Heart left ventricle (tissue), 16 donors: ENCODE data around the gene COL1A1. TPM values are rescaled to one million over a fixed set of nuclear protein-coding genes. Genes with fewer than 3 reads are reported as not detected.
A peak's percentile ranks its signal among the peaks of the same experiment; 100 is the strongest.

Source experiments
- ATAC-seq, 4 donors: fragments of 200-7000 bp; cut with Tn5 transposase; one replicate each; pipeline ENCODE4 v1.9.1; 2020 to 2022; ENCODE audit warnings: moderate library complexity in 4 of 4, mild to moderate bottlenecking in 3 of 4, moderate number of reproducible peaks in 1 of 4
- DNase-seq, 5 donors: peaks; one replicate each; pipeline ENCODE4 v3.0.0-alpha.2; 2020
- H3K27ac ChIP-seq, 12 donors: fragments of 200-600 bp; sonication (generic) in 4 of 12; one replicate each; pipeline versions ENCODE4 v1.5.0 to v1.8.0; 2016 to 2022; ENCODE audit warnings: mild to moderate bottlenecking in 2 of 12
- H3K27me3 ChIP-seq, 9 donors: fragments of 200-600 bp; sonication (generic) in 2 of 9; one replicate each; pipeline versions ENCODE4 v1.5.1 to v1.8.0; 2016 to 2022; ENCODE audit warnings: mild to moderate bottlenecking in 3 of 9
- H3K36me3 ChIP-seq, 9 donors: fragments of 200-600 bp; sonication (generic) in 2 of 9; one replicate each; pipeline versions ENCODE4 v1.5.0 to v1.8.0; 2018 to 2022; ENCODE audit warnings: mild to moderate bottlenecking in 2 of 9
- H3K4me1 ChIP-seq, 12 donors: fragments of 200-600 bp; sonication (generic) in 4 of 12; one replicate each; pipeline versions ENCODE4 v1.5.0 to v1.8.0; 2016 to 2022; ENCODE audit warnings: mild to moderate bottlenecking in 3 of 12
- H3K4me3 ChIP-seq, 12 donors: fragments of 200-600 bp; sonication (generic) in 4 of 12; one replicate each; pipeline versions ENCODE4 v1.5.0 to v1.8.0; 2017 to 2022; ENCODE audit warnings: mild to moderate bottlenecking in 9 of 12, moderate library complexity in 4 of 12
- H3K9me3 ChIP-seq, 12 donors: fragments of 200-600 bp; sonication (generic) in 4 of 12; one replicate each; pipeline versions ENCODE4 v1.5.0 to v1.8.0; 2016 to 2022; ENCODE audit warnings: mild to moderate bottlenecking in 1 of 12
- POLR2A ChIP-seq, 2 donors: fragments of 450-650 bp; IDR thresholded peaks; one replicate each; pipeline ENCODE4 v1.6.1; 2017; ENCODE audit warnings: antibody characterized with exemption in 2 of 2, mild to moderate bottlenecking in 2 of 2, moderate library complexity in 2 of 2
- WGBS, 4 donors: extraction: QIAGEN DNeasy Blood & Tissue Kit in 2 of 4; methylation state at CpG; one replicate each; pipeline versions ENCODE4 v1.1.5 to v1.1.7; 2013 to 2018; 5-methylcytosine and 5-hydroxymethylcytosine counted together
- intact Hi-C, 10 donors: fragments of 100-400 bp; cut with DNase I; formaldehyde crosslinking; loops; one replicate each; pipeline versions ENCODE4 v1.11.1 to v1.14.2; 2022
- polyA plus RNA-seq, 2 donors: library from polyadenylated mRNA; stranded (reverse); fragments of 200-250 nt; gene quantifications; one replicate each; pipeline ENCODE4 v1.2.3, GENCODE V29; 2013
- total RNA-seq, 9 donors: library from RNA; depleted of rRNA in 2 of 9; stranded (reverse); fragments of >200 nt in 2 of 9; fragmentation: NEBNext Ultra II Directional in 3 of 9; extraction: Animal tissue kit (Norgen Biotek cat#: 25700) in 3 of 9; gene quantifications; one replicate each; pipeline versions ENCODE4 v1.1.0 to v1.2.4, GENCODE V29; 2016 to 2023
- TF ChIP-seq, protein P1 (sequence below), 12 donors: fragments of 200-600 bp; sonication (generic) in 4 of 12; IDR thresholded peaks; one replicate each; pipeline versions ENCODE4 v1.5.0 to v1.8.0; 2018 to 2022; ENCODE audit warnings: antibody characterized with exemption in 12 of 12, mild to moderate bottlenecking in 5 of 12
- donor health status: ischemic (EF 13 %, LVEDD 7.1; RV severe dilation, severe dysfunction).
- donor health status: healthy with polysubstance abuse.
- donor health status: DM: no; HTN: yes; CAD: no.
- donor health status: DM: no; HTN: no; CAD: no.
- donor health status: ischemic (EF 25% LVEDD 6.9; RV normal size, moderate dysfunction).
- donor health status: ischemic (EF 25% LVEDD 5.7; RV mildly dilated, moderate dysfunction).
- donor health status: healthy.
- donor health status: DM: yes; HTN: yes; CAD: no.
- donor health status: ischemic (EF 35%, LVEDD 5.7; RV mildly dilated, moderate dysfunction).
- donor health status: nonischemic (EF 11% LVEDD 7.7; RV severe dilation, severe dysfunction).
- donor health status: DM: yes; HTN: yes; CAD: no.
- donor health status: PGD.
- donor health status: ischemic (EF 29% LVEDD 5.4; RV normal size, mild dysfunction).
- donor health status: nonischemic (EF 23%, LVEDD 6.1; RV moderate dilation, normal function).

Gene COL1A1
- total and polyA plus RNA-seq, 11 donors: 10.2 to 897 (median 55.4) TPM

DNA sequence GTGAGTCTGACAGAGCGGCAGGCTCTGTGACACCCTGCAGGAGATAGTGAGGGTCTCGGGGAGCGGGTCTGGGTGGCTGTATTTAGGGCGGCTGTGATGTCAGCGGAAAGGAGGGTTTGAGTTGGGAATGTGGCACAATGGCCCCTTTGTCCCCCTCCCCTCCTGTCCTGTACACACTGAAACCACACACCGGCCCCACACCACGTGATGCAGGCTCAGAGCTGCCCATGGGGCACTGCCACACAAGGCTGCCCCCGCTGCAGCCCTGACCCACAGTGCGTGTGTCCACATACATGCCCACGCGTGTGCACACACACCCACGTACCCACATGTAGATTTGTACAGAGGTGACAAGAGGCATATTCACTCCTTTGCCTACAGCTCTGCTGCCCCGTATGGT lies 20.3 kb downstream of the COL1A1 start:
- Histone ChIP-seq H3K4me1 (peaks cover 0 to 42% (median 28%) of the 10 kb centered on the region in 12 donors), H3K27ac (no peak overlapping the region), H3K9me3 (no peaks in the 10 kb centered on the region), H3K36me3 (peaks cover 0 to 15% (median 8%) of the 10 kb centered on the region in 9 donors), H3K4me3 (no peak overlapping the region), H3K27me3 (no peaks in the 10 kb centered on the region)
- no peak for TF ChIP-seq POLR2A (IDR thresholded peaks at IDR 0.05)
- TF ChIP-seq, protein P1, sequence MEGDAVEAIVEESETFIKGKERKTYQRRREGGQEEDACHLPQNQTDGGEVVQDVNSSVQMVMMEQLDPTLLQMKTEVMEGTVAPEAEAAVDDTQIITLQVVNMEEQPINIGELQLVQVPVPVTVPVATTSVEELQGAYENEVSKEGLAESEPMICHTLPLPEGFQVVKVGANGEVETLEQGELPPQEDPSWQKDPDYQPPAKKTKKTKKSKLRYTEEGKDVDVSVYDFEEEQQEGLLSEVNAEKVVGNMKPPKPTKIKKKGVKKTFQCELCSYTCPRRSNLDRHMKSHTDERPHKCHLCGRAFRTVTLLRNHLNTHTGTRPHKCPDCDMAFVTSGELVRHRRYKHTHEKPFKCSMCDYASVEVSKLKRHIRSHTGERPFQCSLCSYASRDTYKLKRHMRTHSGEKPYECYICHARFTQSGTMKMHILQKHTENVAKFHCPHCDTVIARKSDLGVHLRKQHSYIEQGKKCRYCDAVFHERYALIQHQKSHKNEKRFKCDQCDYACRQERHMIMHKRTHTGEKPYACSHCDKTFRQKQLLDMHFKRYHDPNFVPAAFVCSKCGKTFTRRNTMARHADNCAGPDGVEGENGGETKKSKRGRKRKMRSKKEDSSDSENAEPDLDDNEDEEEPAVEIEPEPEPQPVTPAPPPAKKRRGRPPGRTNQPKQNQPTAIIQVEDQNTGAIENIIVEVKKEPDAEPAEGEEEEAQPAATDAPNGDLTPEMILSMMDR (IDR thresholded peaks at IDR 0.05): no peak
- DNase-seq: peak in 2 of 5 donors; percentile 17 to 24
- no peak for ATAC-seq
- intact Hi-C loops: loop anchor here in 1 of 10 donors (5.0 kb wide), 1 partner anchor 64 kb away; no protein-coding TSS in a partner anchor
- WGBS, 4 donors: 86 to 95% (median 93%) methylated on average over 9 to 13 of the region's 13 CpGs

GRCh38 chr17:50180620-50181019 lies 20.8 kb downstream of the COL1A1 start:
- peaks cover 0 to 45% (median 32%) of the 10 kb centered on the region in 12 donors for H3K4me1 ChIP-seq
- intact Hi-C loops: loop anchor here in 1 of 10 donors (5.0 kb wide), 1 partner anchor 63 kb away; no protein-coding TSS in a partner anchor
- peak overlapping the region in 1 of 12 donors; percentile 7 for H3K4me3 ChIP-seq
- H3K27me3 ChIP-seq: no peaks in the 10 kb centered on the region
- 78 to 86% (median 82%) methylated on average over 12 of the region's 12 CpGs for WGBS, 4 donors
- TF ChIP-seq POLR2A (IDR thresholded peaks at IDR 0.05): no peak
- TF ChIP-seq, protein P1 (IDR thresholded peaks at IDR 0.05): no peak
- peaks cover 0 to 9% (median 3%) of the 10 kb centered on the region in 9 donors for H3K36me3 ChIP-seq
- H3K27ac ChIP-seq: no peak overlapping the region
- no peak for ATAC-seq
- no peaks in the 10 kb centered on the region for H3K9me3 ChIP-seq
- peak in 2 of 5 donors; percentile 18 for DNase-seq

DNA sequence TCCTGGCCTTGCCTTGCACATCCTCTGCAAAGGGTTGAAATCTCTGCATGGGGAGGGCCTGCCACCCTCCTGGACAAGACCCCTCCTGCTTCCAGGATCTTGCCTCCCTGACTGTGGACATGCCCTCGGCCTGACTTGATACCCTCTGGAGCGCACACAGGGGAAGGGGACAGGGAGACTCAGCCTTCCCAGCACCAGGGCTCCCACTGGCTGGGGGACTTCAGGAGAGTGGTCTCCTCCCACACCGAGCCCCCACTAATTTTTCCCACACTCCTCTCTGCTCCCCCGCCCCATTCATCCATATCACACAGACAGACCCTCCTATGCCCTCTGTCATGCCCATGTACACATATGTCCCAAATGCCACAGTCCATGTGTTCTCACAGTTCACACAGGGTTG lies 21.3 kb downstream of the COL1A1 start:
- Histone ChIP-seq H3K27me3 (no peaks in the 10 kb centered on the region), H3K4me3 (no peak overlapping the region), H3K27ac (peak overlapping the region in 1 of 12 donors; percentile 31), H3K9me3 (no peaks in the 10 kb centered on the region), H3K4me1 (peaks cover 0 to 45% (median 32%) of the 10 kb centered on the region in 12 donors), H3K36me3 (peaks cover 0 to 4% (median 0%) of the 10 kb centered on the region in 9 donors)
- peak in 3 of 5 donors; percentile 6 to 40 (median 18) for DNase-seq
- WGBS, 4 donors: 93 to 100% (median 96%) methylated on average over 4 of the region's 4 CpGs
- intact Hi-C loops: loop anchor here in 1 of 10 donors (5.0 kb wide), 1 partner anchor 63 kb away; no protein-coding TSS in a partner anchor
- TF ChIP-seq POLR2A (IDR thresholded peaks at IDR 0.05): no peak
- TF ChIP-seq, protein P1 (IDR thresholded peaks at IDR 0.05): no peak
- no peak for ATAC-seq

- ATAC-seq (peak; percentile 83 to 89 (median 87)), DNase-seq (peak; percentile 87 to 92 (median 89))
- no peaks in the 10 kb centered on the region for H3K36me3 ChIP-seq
- peak overlapping the region; percentile 39 to 95 (median 84) for H3K27ac ChIP-seq
- H3K27me3 ChIP-seq: no peaks in the 10 kb centered on the region
- peak overlapping the region in 8 of 12 donors; percentile 10 to 31 (median 14) for H3K4me3 ChIP-seq
- 3 to 12% (median 8%) methylated on average over 11 to 22 of the region's 22 CpGs for WGBS, 4 donors
- peaks cover 0 to 56% (median 36%) of the 10 kb centered on the region in 12 donors for H3K4me1 ChIP-seq
- intact Hi-C loops: loop anchor here in 2 of 10 donors (5.0 kb wide), 2 partner anchors 66 to 76 kb away; no protein-coding TSS in a partner anchor
- TF ChIP-seq, protein P1 (IDR thresholded peaks at IDR 0.05): peak; percentile 33 to 72 (median 52)
- peak in 1 of 2 donors; percentile 39 for TF ChIP-seq POLR2A (IDR thresholded peaks at IDR 0.05)
- no peaks in the 10 kb centered on the region for H3K9me3 ChIP-seq
Observed at GRCh38 chr17:50177983-50178834, 23.2 kb downstream of the COL1A1 start.
